GF-D8 (cell line): ENCODE results near the gene SLC22A14.
A peak's percentile ranks its signal among the peaks of the same experiment; 100 is the strongest.

ENCODE experiments used
- DNase-seq: peaks from one replicate; lab custom pipeline; 2025; lab: John Stamatoyannopoulos, UW

SLC22A14 gene

GRCh38 chr3:38345879-38346586, 63.9 kb downstream of the SLC22A14 start:
- DNase-seq, result no peak

- peak; percentile 49 for DNase-seq
Observed at GRCh38 chr3:38346587-38347410, 64.7 kb downstream of the SLC22A14 start, which contains the start of gene XYLB. Gene XYLB (plus strand): TSS chr3:38346785. CDS start chr3:38346869, 84 bp downstream.

- DNase-seq, result no peak
Observed at GRCh38 chr3:38347421-38348200, 65.5 kb downstream of the SLC22A14 start.

- no peak for DNase-seq
Observed at GRCh38 chr3:38348903-38349302, 66.8 kb downstream of the SLC22A14 start.

GRCh38 chr3:38349684-38350359, 67.7 kb downstream of the SLC22A14 start:
- DNase-seq, result no peak

- DNase-seq, result no peak
Observed at GRCh38 chr3:38353151-38353550, 71.1 kb downstream of the SLC22A14 start.

GRCh38 chr3:38354588-38355330, 72.7 kb downstream of the SLC22A14 start:
- peak; percentile 44 for DNase-seq

GRCh38 chr3:38359038-38359437, 76.9 kb downstream of the SLC22A14 start:
- DNase-seq, result no peak

GRCh38 chr3:38360345-38360744, 78.3 kb downstream of the SLC22A14 start:
- no peak for DNase-seq

- DNase-seq, result no peak
Observed at GRCh38 chr3:38361496-38361895, 79.4 kb downstream of the SLC22A14 start.

- DNase-seq, result no peak
Observed at GRCh38 chr3:38362825-38363224, 80.7 kb downstream of the SLC22A14 start.

- no peak for DNase-seq
Observed at GRCh38 chr3:38364721-38365400, 82.8 kb downstream of the SLC22A14 start.

GRCh38 chr3:38365469-38366062, 83.5 kb downstream of the SLC22A14 start:
- DNase-seq, result no peak

- DNase-seq, result no peak
Observed at GRCh38 chr3:38366082-38366481, 84.0 kb downstream of the SLC22A14 start.

GRCh38 chr3:38367779-38368178, 85.7 kb downstream of the SLC22A14 start:
- no peak for DNase-seq
